Ascending aorta (tissue), 2 donors: Measurements from ENCODE around the gene MARK4. TPM values are rescaled to one million over a fixed set of nuclear protein-coding genes. Genes with fewer than 3 reads are reported as not detected.

Experiments
- DNase-seq, 2 donors: peaks; one replicate each; pipeline ENCODE4 v3.0.0-alpha.2; 2019; ENCODE audit warnings: low spot score in 2 of 2
- H3K27ac ChIP-seq, 2 donors: fragments of 200-600 bp; sonication (generic); one replicate each; pipeline ENCODE4 v1.5.1; 2016 to 2017; ENCODE audit warnings: mild to moderate bottlenecking in 1 of 2
- H3K27me3 ChIP-seq: fragments of 200-600 bp; sonication (generic); one replicate; pipeline ENCODE4 v1.5.1; 2017
- H3K36me3 ChIP-seq, 2 donors: fragments of 200-600 bp; sonication (generic); one replicate each; pipeline ENCODE4 v1.5.1; 2016
- H3K4me1 ChIP-seq, 2 donors: fragments of 200-600 bp; sonication (generic); one replicate each; pipeline ENCODE4 v1.5.1; 2016 to 2017; ENCODE audit warnings: mild to moderate bottlenecking in 1 of 2
- H3K4me3 ChIP-seq, 2 donors: fragments of 200-600 bp; sonication (generic); one replicate each; pipeline ENCODE4 v1.5.1; 2016 to 2017; ENCODE audit warnings: mild to moderate bottlenecking in 1 of 2
- H3K9me3 ChIP-seq, 2 donors: fragments of 200-600 bp; sonication (generic); one replicate each; pipeline ENCODE4 v1.5.1; 2016
- intact Hi-C: fragments of 100-400 bp; cut with DNase I; formaldehyde crosslinking; loops from one replicate; pipeline ENCODE4 v1.15.1; 2023
- total RNA-seq: library from RNA; depleted of rRNA; stranded (reverse); fragments of >200 nt; gene quantifications from one replicate; pipeline ENCODE4 v1.1.0, GENCODE V29; 2016
- TF ChIP-seq, protein P1 (sequence below), 3 experiments: fragments of 200-600 bp in 2 of 3; fragments of 450-650 bp in 1 of 3; sonication (generic) in 2 of 3; IDR thresholded peaks; one replicate each; pipeline ENCODE4 v1.5.1; 2016 to 2019; ENCODE audit warnings: antibody characterized with exemption in 3 of 3, mild to moderate bottlenecking in 1 of 3, moderate library complexity in 1 of 3

MARK4 gene
- total RNA-seq, 1 donor from 2014 or later: 22.8 TPM

DNA sequence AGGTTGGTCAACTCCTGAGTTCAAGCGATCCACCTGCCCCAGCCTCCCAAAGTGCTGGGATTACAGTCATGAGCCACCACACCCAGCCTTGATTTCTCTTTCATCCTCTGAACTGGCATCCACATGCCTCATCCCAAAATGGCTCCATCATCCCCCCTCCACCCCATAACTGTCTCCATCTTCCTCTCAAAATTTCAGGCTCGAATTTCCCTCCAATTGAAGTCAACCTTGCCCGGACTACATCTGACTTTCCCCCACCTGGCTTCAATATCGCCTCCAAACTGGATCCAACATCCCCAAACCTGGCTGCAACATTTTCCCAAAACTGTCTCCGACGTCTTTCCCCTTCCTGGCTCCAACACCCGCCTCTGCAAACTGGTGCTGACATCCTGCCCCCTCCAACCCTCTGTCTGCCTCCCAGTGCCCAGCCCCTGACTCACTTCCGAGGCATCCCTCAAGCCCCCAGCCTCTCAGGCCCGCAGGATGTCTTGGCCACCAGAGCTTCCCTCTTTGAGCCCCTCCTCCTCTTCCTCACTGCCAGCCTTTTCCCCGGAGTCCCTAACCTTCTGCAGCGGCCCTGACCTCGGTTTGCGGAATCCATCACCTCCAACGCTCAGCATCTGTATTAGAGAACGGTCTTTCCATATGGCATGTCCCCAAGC, 6.8 kb upstream of the MARK4 start:
- intact Hi-C loops: loop anchor here (10.0 kb wide), 1 partner anchor 229 kb away; no protein-coding TSS in a partner anchor
- Histone ChIP-seq H3K27me3 (no peaks in the 10 kb centered on the region), H3K4me3 (no peak overlapping the region), H3K9me3 (no peaks in the 10 kb centered on the region), H3K36me3 (no peaks in the 10 kb centered on the region), H3K4me1 (peaks cover 0 to 4% of the 10 kb centered on the region in 2 donors), H3K27ac (no peak overlapping the region)
- TF ChIP-seq, protein P1, sequence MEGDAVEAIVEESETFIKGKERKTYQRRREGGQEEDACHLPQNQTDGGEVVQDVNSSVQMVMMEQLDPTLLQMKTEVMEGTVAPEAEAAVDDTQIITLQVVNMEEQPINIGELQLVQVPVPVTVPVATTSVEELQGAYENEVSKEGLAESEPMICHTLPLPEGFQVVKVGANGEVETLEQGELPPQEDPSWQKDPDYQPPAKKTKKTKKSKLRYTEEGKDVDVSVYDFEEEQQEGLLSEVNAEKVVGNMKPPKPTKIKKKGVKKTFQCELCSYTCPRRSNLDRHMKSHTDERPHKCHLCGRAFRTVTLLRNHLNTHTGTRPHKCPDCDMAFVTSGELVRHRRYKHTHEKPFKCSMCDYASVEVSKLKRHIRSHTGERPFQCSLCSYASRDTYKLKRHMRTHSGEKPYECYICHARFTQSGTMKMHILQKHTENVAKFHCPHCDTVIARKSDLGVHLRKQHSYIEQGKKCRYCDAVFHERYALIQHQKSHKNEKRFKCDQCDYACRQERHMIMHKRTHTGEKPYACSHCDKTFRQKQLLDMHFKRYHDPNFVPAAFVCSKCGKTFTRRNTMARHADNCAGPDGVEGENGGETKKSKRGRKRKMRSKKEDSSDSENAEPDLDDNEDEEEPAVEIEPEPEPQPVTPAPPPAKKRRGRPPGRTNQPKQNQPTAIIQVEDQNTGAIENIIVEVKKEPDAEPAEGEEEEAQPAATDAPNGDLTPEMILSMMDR (IDR thresholded peaks at IDR 0.05): no peak
- DNase-seq: no peak

DNA sequence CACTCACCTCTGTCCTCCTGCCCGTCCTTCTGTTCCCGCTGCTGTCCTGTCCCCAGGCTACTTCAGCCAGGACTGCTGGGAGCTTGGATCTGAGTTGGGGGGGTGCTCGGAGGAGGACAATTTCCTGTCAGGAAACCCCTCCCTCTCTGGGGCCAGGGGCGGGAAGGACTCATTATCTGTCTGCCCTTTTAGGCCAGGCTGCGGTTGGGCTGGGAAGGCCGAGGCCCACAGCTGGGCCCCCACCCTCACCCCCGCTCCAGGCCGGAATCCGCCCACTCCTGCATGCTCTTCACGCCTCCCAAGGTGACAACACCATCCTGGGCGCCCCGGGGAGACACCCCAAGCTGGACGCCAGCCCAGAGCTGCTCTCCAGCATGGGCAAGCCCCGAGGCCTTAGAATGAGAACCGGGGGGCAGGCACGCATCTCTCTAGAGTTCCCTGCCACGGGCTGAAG, 5.7 kb upstream of the MARK4 start, which contains the start of gene EXOC3L2:
Gene EXOC3L2 (minus strand): TSS at position 74 of the 454 bp plus-strand sequence. CDS start 6,362 bp downstream, outside the sequence.
- no peaks in the 10 kb centered on the region for H3K27me3 ChIP-seq
- TF ChIP-seq, protein P1 (IDR thresholded peaks at IDR 0.05): no peak
- no peak within 1 kb of the TSS for H3K27ac ChIP-seq
- peaks cover 0 to 6% of the 10 kb centered on the region in 2 donors for H3K4me1 ChIP-seq
- no peak within 1 kb of the TSS for H3K4me3 ChIP-seq
- DNase-seq: no peak
- H3K9me3 ChIP-seq: no peaks in the 10 kb centered on the region
- intact Hi-C loops: loop anchor here (5.0 to 10.0 kb wide), 2 partner anchors 231 to 343 kb away; no protein-coding TSS in a partner anchor
- H3K36me3 ChIP-seq: no peaks in the 10 kb centered on the region

DNA sequence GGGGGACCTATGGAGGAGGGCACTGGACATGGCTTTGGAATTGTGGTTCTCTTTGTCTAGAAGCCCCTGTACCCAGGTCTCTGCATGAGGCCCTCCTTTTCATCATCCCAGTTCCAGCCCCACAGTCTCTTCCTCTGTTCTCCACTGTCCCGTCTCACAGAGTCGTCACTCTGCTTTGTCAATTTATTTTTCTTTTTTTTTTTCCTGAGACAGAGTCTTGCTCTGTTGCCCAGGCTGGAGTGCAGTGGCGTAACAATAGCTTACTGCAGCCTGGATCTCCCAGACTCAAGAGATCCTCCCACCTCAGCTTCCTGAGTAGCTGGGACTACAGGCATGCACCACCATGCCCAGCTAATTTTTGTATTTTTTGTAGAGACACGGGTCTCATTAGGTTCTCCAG, 5.2 kb upstream of the MARK4 start:
- Histone ChIP-seq H3K4me1 (peaks cover 0 to 9% of the 10 kb centered on the region in 2 donors), H3K27ac (no peak overlapping the region), H3K4me3 (no peak overlapping the region), H3K9me3 (no peaks in the 10 kb centered on the region), H3K27me3 (no peaks in the 10 kb centered on the region), H3K36me3 (no peaks in the 10 kb centered on the region)
- TF ChIP-seq, protein P1 (IDR thresholded peaks at IDR 0.05): no peak
- no peak for DNase-seq
- intact Hi-C loops: loop anchor here (5.0 to 10.0 kb wide), 2 partner anchors 231 to 344 kb away; no protein-coding TSS in a partner anchor

DNA sequence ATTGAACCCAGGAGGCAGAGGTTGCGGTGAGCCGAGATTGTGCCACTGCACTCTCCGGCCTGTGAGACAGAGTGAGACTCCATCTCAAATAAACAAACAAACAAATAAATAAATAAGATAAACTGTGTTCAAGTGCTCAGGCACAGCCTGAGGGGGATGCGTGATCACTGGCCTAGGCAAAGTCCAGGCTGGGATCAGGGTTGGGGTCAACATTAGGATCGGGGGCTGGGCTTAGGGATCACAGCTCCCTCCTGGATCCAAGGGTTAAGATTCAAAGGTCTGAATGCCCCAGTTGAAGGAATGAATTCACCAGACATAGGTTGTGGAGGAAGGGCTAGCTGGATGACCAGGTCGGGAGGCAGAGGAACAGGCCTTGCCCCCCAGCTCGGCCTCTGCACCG, 3.9 kb upstream of the MARK4 start:
- no peak overlapping the region for H3K27ac ChIP-seq
- no peak overlapping the region for H3K4me3 ChIP-seq
- DNase-seq: no peak
- H3K27me3 ChIP-seq: no peaks in the 10 kb centered on the region
- TF ChIP-seq, protein P1 (IDR thresholded peaks at IDR 0.05): no peak
- H3K9me3 ChIP-seq: no peaks in the 10 kb centered on the region
- no peaks in the 10 kb centered on the region for H3K36me3 ChIP-seq
- peaks cover 0 to 11% of the 10 kb centered on the region in 2 donors for H3K4me1 ChIP-seq
- intact Hi-C loops: loop anchor here (5.0 to 10.0 kb wide), 2 partner anchors 232 to 345 kb away; no protein-coding TSS in a partner anchor

DNA sequence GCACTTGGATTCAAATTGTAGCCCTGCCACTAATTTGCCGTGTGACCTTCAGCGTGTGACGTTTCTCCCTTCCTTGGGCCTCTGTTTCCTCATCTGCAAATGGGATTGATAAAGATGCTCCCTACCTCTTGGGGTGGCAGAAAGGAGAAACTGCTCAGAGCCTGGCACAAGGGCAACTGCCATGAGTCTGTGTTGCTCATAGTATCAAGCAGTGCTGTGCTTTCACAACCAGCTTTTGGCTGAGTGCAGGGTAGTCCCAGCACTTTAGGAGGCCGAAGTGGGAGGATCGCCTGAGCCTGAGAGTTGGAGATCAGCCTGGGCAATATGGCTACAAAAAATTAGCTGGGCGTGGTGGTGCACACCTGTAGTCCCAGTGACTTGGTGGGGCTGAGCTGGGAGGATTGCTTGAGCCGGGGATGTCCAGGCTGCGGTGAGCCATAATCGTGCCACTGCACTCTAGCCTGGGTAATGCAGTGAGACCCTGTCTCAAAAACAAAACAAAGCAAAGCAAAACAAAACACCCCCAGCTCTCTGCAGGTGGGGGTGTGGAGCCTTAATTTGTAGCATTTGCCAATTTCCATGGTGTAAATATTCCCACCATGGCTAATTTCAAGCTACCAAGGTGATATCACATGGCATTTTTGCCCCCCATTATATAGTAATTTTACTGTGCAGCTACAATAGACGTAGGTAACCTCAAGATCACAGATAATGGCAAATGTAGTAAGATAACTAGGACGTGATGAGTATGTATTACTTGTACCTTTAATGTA, 1.6 kb upstream of the MARK4 start:
- Histone ChIP-seq H3K27me3 (no peaks in the 10 kb centered on the region), H3K4me1 (peaks cover 2 to 24% of the 10 kb centered on the region in 2 donors), H3K4me3 (no peak overlapping the region), H3K9me3 (no peaks in the 10 kb centered on the region), H3K27ac (no peak overlapping the region), H3K36me3 (no peaks in the 10 kb centered on the region)
- TF ChIP-seq, protein P1 (IDR thresholded peaks at IDR 0.05): no peak
- intact Hi-C loops: loop anchor here (2.0 to 10.0 kb wide), 6 partner anchors 71 to 347 kb away; partner anchors contain the start of genes BLOC1S3, NKPD1, TRAPPC6A and VASP
- DNase-seq: no peak
